Measurements from ENCODE around the gene ATP11A. TPM values are rescaled to one million over a fixed set of nuclear protein-coding genes. Genes with fewer than 3 reads are reported as not detected.

ATP11A gene
- total and polyA plus RNA-seq, 7 donors, result 0.69 to 22.9 (median 9.6) TPM

GRCh38 chr13:112926993-112927392, 237.2 kb downstream of the ATP11A start:
- H3K27me3 ChIP-seq, result peaks cover 0 to 40% (median 16%) of the 10 kb centered on the region in 3 donors
- intact Hi-C loops (cut with DNase I), result no loop called here
- no peaks in the 10 kb centered on the region for H3K36me3 ChIP-seq
- H3K9me3 ChIP-seq, result no peaks in the 10 kb centered on the region
- H3K27ac ChIP-seq, result no peak overlapping the region
- no peak overlapping the region for H3K4me3 ChIP-seq
- H3K4me1 ChIP-seq, result peaks cover 0 to 18% (median 5%) of the 10 kb centered on the region in 4 donors
- 87 to 89% methylated on average over 5 of the region's 5 CpGs for WGBS, 2 donors
- DNase-seq, result no peak
- TF ChIP-seq POLR2A (IDR thresholded peaks at IDR 0.05), result no peak
- no peak for TF ChIP-seq POLR2AphosphoS5 (IDR thresholded peaks at IDR 0.05)
- TF ChIP-seq EP300 (IDR thresholded peaks at IDR 0.05), result no peak
- no peak for TF ChIP-seq CTCF (IDR thresholded peaks at IDR 0.05)

GRCh38 chr13:112928020-112928971, 238.5 kb downstream of the ATP11A start:
- DNase-seq, result no peak

GRCh38 chr13:112928972-112929782, 239.3 kb downstream of the ATP11A start:
- Histone ChIP-seq H3K4me1 (peaks cover 0 to 18% (median 5%) of the 10 kb centered on the region in 4 donors), H3K9me3 (no peaks in the 10 kb centered on the region), H3K27me3 (peaks cover 0 to 36% (median 26%) of the 10 kb centered on the region in 3 donors), H3K36me3 (no peaks in the 10 kb centered on the region), H3K4me3 (no peak overlapping the region), H3K27ac (no peak overlapping the region)
- intact Hi-C loops (cut with DNase I), result no loop called here
- WGBS, 2 donors, result 12 to 14% methylated on average over 21 of the region's 21 CpGs
- TF ChIP-seq POLR2A (IDR thresholded peaks at IDR 0.05) (no peak), POLR2AphosphoS5 (IDR thresholded peaks at IDR 0.05) (no peak), CTCF (IDR thresholded peaks at IDR 0.05) (no peak), EP300 (IDR thresholded peaks at IDR 0.05) (no peak)
- DNase-seq, result no peak

More at GRCh38 chr13:112928020-112928971, 238.5 kb downstream of the ATP11A start:
- Histone ChIP-seq H3K4me1 (peaks cover 0 to 18% (median 5%) of the 10 kb centered on the region in 4 donors), H3K36me3 (no peaks in the 10 kb centered on the region), H3K27me3 (peaks cover 0 to 40% (median 19%) of the 10 kb centered on the region in 3 donors), H3K9me3 (no peaks in the 10 kb centered on the region), H3K27ac (no peak overlapping the region), H3K4me3 (no peak overlapping the region)
- TF ChIP-seq CTCF (IDR thresholded peaks at IDR 0.05) (no peak), EP300 (IDR thresholded peaks at IDR 0.05) (no peak), POLR2AphosphoS5 (IDR thresholded peaks at IDR 0.05) (no peak), POLR2A (IDR thresholded peaks at IDR 0.05) (no peak)
- 52 to 72% methylated on average over 21 of the region's 21 CpGs for WGBS, 2 donors
- intact Hi-C loops (cut with DNase I), result no loop called here

GRCh38 chr13:112929783-112930055, 239.9 kb downstream of the ATP11A start:
- intact Hi-C loops (cut with DNase I), result no loop called here

More at GRCh38 chr13:112929783-112930055, 239.9 kb downstream of the ATP11A start:
- H3K27ac ChIP-seq, result no peak overlapping the region
- no peaks in the 10 kb centered on the region for H3K9me3 ChIP-seq
- no peak overlapping the region for H3K4me3 ChIP-seq
- H3K4me1 ChIP-seq, result peaks cover 0 to 18% (median 5%) of the 10 kb centered on the region in 4 donors
- 36 to 41% methylated on average over 8 of the region's 8 CpGs for WGBS, 2 donors
- H3K27me3 ChIP-seq, result peaks cover 0 to 36% (median 26%) of the 10 kb centered on the region in 3 donors
- no peak for DNase-seq
- TF ChIP-seq POLR2A (IDR thresholded peaks at IDR 0.05), result no peak
- TF ChIP-seq POLR2AphosphoS5 (IDR thresholded peaks at IDR 0.05), result no peak
- no peak for TF ChIP-seq EP300 (IDR thresholded peaks at IDR 0.05)
- no peak for TF ChIP-seq CTCF (IDR thresholded peaks at IDR 0.05)
- no peaks in the 10 kb centered on the region for H3K36me3 ChIP-seq

Measured in sigmoid colon (tissue), 7 donors.